Fibroblast of skin of left quadriceps (primary cell): ENCODE results near the gene FUT8.

ENCODE experiments used
- DNase-seq, 2 experiments: peaks; one replicate each; pipeline ENCODE4 v3.0.0-alpha.2; 2013; ENCODE audit warnings: low read depth in 2 of 2

Gene FUT8

GRCh38 chr14:65412032-65412846 lies at the start of gene FUT8:
TSS of gene FUT8 (plus strand) at chr14:65412730. CDS start at chr14:65561564, 148,834 bp downstream.
- peak; percentile 86 to 89 for DNase-seq

GRCh38 chr14:65366802-65367565 lies 45.5 kb upstream of the FUT8 start:
- no peak for DNase-seq

GRCh38 chr14:65369560-65369959 lies 43.0 kb upstream of the FUT8 start:
- DNase-seq: no peak

- DNase-seq: no peak
These were observed 41.7 kb upstream of the FUT8 start for GRCh38 chr14:65370801-65371248.

DNA sequence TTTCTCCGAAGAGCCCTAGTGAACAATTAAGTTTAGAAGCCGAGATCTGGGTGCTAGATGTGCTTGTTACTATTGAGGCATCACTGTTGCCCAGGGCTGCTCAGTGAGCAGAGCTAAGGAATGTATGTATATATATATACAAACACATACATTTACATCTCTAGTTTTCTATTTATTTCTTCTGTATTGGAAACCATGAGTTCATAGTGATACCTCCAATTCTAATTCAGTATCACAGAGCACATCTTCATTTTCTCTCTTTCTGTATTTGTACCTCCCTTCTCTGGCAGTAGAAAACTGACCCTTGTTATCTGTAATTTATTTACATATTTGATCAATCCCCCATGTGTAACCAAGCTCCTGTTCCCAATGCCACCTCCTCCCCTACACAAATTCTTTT lies 40.7 kb upstream of the FUT8 start:
- no peak for DNase-seq

DNA sequence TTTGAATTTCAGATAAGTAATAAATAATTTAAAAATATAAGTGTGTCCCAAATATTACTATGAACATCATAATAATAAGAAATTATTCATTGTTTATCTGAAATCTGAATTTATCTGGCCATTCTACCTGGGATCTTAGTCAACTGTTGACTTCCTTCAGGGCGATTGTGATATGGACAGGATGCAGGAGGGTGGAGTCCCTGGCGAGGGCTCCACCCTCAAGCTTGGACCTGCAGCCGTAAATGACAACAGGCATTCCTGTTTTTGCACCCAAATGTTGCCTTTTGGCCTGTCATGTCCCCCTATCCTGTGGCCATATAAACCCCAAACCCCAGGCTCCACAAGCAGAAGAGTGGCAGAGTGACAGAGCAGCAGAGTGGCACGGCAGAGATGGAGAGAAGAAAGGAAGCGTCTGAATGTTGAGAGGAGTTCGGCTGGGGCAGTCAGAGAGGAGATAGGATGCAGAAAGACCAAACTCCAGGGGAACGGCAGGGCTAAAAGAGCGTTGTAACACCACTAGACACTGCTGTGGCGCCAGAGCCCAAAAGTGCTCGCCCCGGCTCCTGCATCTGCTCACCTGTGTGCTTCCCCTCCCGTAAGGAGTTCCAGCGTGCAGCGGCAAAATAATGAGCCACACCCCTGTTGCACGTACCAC lies 39.4 kb upstream of the FUT8 start:
- no peak for DNase-seq

GRCh38 chr14:65373671-65374039 lies 38.9 kb upstream of the FUT8 start:
- DNase-seq: no peak

- peak in 1 of 2 experiments; percentile 21 for DNase-seq
These were observed 35.0 kb upstream of the FUT8 start for GRCh38 chr14:65377576-65377975.

DNA sequence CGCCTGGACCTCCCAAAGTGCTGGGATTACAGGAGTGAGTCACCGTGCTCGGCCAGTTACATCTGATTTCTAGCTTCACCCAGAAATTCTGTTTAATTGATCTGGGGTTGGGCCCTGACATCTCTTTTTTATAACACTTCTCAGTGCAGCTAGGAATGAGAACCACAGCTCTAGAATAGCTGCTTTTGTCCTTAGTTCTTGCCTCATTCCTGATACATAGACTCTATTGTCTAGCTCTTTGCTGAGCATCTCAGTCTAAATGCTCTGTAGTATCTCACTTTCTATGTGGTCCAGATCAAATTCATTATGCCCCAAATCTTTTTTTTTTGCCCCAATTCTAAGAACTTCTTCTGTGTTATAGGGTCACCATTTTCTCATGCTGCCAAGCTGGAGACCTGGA lies 29.9 kb upstream of the FUT8 start:
- DNase-seq: no peak

- no peak for DNase-seq
These were observed 25.4 kb upstream of the FUT8 start for GRCh38 chr14:65387171-65387570.

DNA sequence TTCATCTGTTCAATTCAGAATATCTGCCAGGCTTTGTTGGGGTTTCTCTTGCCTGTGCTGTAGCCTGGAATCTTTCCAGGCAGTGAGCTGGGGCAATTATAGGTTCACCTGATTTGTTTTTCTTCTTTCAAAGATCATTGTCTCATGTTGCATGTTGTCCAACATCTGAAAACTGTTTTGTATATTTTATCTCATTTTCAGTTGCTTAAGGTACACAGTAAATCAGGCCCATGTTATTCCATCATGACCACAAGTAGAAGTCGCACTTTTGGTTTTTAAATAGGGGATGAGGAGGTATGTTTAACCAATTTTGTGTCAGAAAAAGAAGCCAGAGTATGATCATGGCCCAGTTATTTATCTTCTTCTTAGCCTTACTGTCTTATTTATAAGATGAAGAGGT lies 24.9 kb upstream of the FUT8 start:
- no peak for DNase-seq

- no peak for DNase-seq
These were observed 20.2 kb upstream of the FUT8 start for GRCh38 chr14:65392296-65392695.

GRCh38 chr14:65396082-65396910 lies 16.2 kb upstream of the FUT8 start:
- DNase-seq: no peak

- peak; percentile 44 to 54 for DNase-seq
These were observed 9.3 kb upstream of the FUT8 start for GRCh38 chr14:65403231-65403630.

DNA sequence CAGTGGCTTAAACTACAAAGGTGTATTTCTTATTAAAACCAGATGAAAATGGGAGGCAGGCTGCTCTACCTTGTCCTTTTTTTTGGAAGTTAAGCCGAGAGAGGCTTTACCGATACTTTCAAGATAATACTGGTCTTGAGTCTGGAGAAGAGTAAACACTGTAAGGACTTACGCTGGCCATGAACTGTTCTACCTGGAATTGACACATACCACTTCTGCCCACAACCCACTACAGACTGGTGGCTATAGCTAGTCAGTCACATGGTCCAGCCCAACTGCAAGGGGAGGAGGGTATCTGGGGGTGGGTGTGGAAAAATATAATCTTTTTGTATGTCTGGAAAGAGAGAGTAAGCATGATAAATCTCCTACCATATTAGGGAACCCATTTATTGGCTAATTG lies 4.4 kb upstream of the FUT8 start:
- no peak for DNase-seq

GRCh38 chr14:65410640-65411039 lies 1.9 kb upstream of the FUT8 start:
- no peak for DNase-seq

GRCh38 chr14:65411656-65412031 lies 886 bp upstream of the FUT8 start:
- peak; percentile 85 to 86 for DNase-seq

DNA sequence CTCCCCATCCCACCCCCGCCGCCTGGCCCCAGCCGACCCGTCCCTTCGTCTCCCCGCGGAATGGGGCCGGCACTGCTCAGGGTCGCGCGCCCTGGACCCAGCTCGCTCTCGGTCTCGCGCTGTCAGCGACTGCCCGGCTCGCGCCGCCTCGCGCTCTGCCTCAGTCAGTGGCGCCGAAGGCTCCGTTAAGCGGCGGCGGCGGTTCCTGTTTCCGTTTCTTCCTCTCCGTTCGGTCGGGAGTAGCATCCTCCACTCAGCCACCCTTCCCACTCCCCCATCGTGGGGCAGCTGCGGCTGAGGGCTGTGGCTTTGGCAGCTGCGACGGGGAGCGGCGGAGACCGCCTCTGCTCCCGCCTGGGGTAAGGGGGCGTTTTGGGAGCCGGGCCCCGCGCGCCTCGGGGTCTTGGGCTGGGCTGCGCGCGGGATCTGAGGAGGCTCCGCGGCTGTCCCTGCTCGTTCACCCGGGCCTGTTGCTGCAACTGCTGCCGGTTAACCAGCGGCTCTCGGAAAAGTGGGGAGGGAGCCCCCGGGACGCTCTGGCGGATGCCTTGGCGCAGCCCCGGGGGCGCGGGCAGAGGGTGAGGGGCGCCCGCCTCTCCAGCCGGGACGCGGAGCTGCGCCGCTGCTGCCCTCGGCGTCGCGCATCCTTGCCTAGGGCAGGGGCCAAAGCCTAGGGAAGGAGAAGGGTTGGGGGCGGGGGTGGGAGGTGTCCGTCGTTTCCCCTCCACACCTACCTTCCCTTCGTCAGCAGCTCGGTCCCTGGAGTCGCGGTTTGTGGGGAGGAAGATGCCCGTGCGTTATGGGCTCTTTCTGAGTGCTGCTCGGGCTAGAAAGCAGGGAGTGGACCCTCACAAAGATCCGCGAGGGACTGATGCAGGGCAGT lies 567 bp downstream of the FUT8 start:
- DNase-seq: peak; percentile 42 to 43

DNA sequence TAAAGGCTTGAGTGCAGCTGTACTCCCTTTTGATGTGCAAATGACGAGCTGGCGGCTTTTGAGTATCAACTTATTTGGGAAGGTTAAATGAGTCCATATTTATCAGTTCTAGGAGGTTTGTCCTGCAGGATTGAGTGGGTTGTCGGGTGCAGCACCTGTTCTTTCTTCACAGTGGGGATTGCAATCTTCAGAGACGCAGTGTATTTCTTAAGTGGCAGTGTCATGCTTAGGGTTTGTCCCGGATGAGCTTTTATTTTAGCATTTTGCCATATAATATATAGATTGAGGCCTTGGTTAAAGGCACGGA lies 1.2 kb downstream of the FUT8 start:
- DNase-seq: no peak

DNA sequence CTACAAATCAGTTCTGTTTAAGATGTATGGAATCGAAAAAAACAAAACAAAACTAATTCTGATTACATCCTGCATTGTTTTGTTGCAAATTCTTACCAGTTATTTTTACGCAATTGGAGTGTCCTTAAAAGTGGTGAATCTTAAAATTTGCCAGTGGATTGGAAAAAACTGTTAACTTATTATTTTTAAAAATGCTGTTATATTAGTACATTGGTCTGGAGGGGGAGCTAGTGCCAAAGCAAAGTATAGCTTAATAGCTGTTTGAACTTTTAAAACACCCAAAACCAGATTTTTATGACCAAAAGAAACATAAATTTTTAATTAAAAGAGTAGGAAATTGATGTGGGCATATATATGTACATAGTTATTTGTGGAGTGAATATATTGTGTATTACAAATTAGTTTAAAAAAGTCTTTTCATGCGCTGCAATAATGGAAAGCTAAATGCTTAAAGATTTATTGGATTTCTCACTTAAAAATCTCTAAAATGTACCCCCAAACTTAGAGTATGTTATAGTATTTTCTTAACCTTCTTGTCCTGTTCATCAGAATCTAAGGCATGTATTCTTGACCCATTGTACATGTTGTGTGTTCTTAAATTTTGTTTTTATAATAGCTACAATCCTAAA lies 2.5 kb downstream of the FUT8 start:
- peak; percentile 14 to 18 for DNase-seq
